GM12801 (cell line): Measurements from ENCODE around the gene CXCR5.

Experiments
- CTCF ChIP-seq: IDR thresholded peaks from one replicate; pipeline ENCODE4 v1.5.1; 2011; ENCODE audit warnings: control low read depth; ENCODE audit not compliant: insufficient read length; ENCODE audit errors: extremely low read depth

CXCR5 gene

GRCh38 chr11:118915941-118916841 lies 32.5 kb downstream of the CXCR5 start:
- no peak for TF ChIP-seq CTCF

- TF ChIP-seq CTCF, result no peak
Measured at GRCh38 chr11:118916842-118917388, 33.2 kb downstream of the CXCR5 start.

- no peak for TF ChIP-seq CTCF
Measured at GRCh38 chr11:118917481-118918127, 33.9 kb downstream of the CXCR5 start.

GRCh38 chr11:118918128-118918685 lies 34.5 kb downstream of the CXCR5 start:
- no peak for TF ChIP-seq CTCF

- TF ChIP-seq CTCF, result no peak
Measured at GRCh38 chr11:118918686-118919280, 35.1 kb downstream of the CXCR5 start.

GRCh38 chr11:118921121-118921928 lies 37.6 kb downstream of the CXCR5 start:
- TF ChIP-seq CTCF, result no peak
